HG03571 (cell line): Measurements from ENCODE around the gene TRHDE.
"Not testable (repeated sequence)": the region's sequence is repeated elsewhere in the genome, so short reads cannot be mapped to it uniquely, and the experiment has no call there.

Experiments
- ATAC-seq: cut with Tn5 transposase; IDR thresholded peaks from one replicate; pipeline ENCODE4 v1.9.1; 2021; ENCODE audit not compliant: unreplicated experiment

Gene TRHDE

GRCh38 chr12:72510772-72511171 is 238.6 kb downstream of the TRHDE start:
- ATAC-seq: no peak

- no peak for ATAC-seq
Observed at GRCh38 chr12:72511498-72511897, 239.3 kb downstream of the TRHDE start.

DNA sequence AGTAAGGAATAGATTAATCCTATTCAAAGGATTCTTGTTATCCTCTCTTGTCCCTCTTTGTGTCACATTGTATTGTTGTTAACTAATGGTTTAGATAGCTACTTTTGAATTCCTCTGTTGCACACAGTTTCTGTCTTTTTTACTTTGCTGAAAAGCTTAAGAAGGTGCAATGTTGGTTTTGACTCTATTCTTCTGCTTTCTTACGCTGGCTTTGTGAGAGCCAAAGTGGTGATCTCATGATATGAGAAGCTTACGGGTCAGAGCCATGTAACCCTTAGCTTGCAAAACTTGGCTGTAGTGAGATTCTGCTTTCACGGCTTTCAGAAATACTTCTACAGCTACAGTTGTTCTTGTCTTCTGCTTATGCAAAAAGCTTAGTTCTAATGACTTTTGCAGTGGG is 239.7 kb downstream of the TRHDE start:
- ATAC-seq: no peak

GRCh38 chr12:72520044-72520678 is 248.0 kb downstream of the TRHDE start:
- ATAC-seq: not testable (repeated sequence)

DNA sequence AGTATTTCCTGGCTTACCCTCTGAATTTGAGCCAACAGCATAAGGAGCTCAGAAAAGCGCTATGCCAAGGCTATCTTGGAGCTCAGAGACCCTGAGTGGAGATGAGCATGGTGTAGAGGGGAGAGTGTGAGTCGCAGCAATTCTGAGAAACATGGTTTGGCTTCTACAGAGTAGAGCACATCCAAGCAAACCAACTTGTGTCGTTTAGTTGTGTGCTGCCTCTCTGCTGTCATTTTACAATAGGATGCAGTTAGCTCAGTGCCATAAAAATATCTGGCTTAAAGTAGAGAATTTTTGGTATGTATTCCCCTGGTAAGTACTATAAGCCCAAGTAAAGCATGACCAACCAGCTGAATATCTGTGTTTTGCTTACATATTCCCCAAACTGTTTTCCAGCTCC is 249.2 kb downstream of the TRHDE start:
- ATAC-seq: no peak

- no peak for ATAC-seq
Observed at GRCh38 chr12:72522411-72522810, 250.2 kb downstream of the TRHDE start.

- ATAC-seq: no peak
Observed at GRCh38 chr12:72523754-72524153, 251.6 kb downstream of the TRHDE start.

DNA sequence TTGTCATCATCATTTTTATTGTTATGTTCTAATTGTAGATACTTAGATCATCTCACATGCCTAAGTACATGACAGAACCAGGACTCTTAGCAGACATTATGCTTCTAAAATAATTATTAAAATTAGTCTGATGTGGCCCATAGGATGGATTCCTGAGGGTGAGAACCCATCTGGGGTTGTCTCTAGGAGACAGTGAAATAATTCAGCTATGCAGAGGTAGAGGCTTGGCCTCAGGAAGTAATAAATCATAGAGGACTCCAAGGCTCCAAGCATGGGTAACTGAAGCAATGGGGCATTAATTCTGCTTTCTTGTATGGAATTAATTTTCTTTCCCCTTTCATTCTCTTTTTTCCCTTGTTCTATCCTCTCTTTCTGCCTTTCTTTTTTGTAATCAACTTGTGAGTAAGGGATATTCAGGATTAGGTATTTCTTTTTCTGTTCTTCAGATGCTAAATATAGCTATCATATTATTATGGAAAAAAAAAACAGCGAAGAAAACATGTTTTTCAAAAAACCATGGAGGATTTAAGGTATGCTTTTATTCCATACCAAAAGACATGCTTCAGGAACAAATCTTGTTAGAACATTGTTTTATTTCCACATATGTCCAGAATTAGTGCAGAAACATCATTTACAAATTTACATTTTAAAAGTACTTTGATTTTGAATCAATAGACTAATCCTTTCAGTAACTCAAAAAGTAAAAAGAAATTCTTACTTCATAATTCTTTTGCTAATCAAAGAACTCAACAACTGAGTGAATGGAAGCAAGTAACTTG is 263.2 kb downstream of the TRHDE start:
- no peak for ATAC-seq

GRCh38 chr12:72540811-72541210 is 268.6 kb downstream of the TRHDE start:
- ATAC-seq: no peak

- no peak for ATAC-seq
Observed at GRCh38 chr12:72543777-72544467, 271.8 kb downstream of the TRHDE start.

DNA sequence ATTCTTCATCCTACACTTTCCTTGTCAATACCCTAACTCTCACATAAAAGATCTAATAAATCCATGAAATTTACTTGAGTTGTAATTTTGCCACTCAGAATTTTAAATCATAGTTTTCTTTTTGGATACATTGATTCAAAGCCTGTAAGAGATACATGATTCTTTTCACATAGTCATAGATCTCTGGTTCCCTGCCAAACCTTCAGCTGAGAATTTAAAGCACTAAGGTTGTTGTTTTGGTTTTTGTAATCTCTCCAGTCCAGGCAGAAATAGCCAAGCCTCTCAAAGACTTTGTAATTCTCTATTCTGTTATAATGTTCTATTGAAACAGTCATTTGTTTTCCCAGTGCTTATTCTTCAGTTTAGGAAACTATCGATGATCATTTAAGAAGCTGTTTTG is 273.9 kb downstream of the TRHDE start:
- ATAC-seq: no peak

DNA sequence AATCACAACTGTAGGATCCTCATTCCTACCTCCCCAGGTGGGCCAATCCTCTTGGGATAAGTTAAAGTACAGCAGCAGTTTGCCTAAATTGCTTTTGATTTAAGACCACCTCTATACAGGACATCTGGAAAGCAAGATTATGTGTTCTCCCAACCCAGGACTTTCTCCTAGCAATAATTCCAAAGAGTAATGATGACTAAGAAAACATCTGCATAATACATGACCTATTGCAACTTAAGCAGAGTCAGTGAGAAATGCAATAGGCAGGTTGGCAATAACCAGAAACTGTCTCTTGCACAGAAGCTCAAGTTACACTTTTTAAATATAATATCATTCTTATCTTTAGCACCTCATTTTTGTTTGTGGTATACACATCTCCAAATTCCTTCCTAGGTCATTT is 275.4 kb downstream of the TRHDE start:
- ATAC-seq: no peak

- no peak for ATAC-seq
Observed at GRCh38 chr12:72549184-72549583, 277.0 kb downstream of the TRHDE start.

DNA sequence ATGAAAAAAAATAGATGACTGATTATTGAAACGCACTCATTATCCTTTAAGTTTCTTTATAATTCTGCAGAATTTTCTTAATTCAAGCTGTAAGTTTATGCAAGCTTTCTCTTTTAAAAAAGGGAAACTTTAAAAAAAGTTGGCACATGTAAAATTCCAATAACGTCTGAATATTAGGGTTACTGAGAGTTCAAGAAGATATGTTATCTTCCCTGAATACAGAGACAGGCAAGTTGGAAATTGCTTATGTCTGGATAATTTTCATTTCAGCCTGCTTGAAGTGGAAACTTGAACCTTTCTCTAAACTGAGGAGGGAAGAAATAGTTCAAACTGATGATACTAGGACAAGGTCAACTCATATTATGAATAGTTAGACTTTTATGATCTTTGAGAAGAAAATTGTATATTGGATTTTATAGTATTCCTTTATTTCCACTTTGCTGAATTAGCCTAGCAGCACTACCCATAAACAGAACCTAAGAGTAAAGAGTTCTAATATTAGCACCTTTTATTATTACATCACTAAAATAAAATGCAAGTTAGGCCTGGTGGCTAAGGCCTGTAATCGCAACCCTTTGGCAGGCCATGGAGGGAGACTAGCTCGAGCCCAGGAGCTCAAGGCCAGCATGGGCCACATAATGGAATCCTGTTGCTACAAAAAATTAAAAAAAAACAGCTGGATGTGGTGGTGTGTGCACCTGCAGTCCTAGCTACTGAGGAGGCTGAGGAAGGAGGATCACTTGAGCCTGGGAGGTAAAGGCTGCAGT is 288.0 kb downstream of the TRHDE start:
- ATAC-seq: no peak

- ATAC-seq: no peak
Observed at GRCh38 chr12:72570601-72571000, 298.4 kb downstream of the TRHDE start.

GRCh38 chr12:72574138-72574537 is 302.0 kb downstream of the TRHDE start:
- no peak for ATAC-seq

DNA sequence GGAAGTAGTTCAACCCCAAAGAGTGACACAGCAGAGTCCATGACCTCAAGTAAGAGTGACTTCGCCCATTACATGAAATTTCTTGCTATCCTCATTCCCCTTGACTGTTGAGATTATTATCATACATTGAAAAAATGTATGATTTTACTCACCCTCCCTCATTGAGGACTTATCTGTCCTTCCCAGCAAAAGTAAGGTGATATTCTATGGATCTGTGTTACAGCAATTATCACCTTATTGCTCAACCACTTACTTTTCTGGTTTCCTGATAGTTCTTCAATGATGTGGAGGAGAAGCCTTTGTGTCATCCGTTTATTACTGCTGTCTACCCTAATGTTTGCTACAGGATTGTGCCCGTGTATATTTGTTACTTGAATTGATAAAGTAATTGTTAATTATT is 306.2 kb downstream of the TRHDE start:
- ATAC-seq: no peak

DNA sequence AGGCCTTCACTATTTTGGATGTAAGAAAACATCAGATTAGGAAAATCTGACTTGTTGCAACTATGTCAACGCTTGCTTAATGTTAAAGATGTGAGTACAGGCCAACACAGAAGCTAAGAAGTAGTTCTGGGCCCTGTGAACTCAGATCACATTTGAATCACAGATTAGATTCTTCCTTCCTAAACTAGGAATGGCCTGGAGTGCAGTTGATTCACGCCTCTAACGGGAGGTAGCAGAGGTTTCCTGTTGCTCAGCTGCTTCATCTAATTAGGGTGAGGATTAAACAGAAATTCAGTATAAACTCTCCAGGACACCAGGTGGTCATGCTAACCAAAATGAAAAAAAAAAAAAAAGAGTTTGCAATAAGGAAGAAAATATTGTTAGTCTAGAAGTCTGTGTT is 314.3 kb downstream of the TRHDE start:
- ATAC-seq: no peak

GRCh38 chr12:72602581-72602980 is 330.4 kb downstream of the TRHDE start:
- ATAC-seq: no peak

GRCh38 chr12:72605975-72606374 is 333.8 kb downstream of the TRHDE start:
- ATAC-seq: no peak

GRCh38 chr12:72610342-72610741 is 338.2 kb downstream of the TRHDE start:
- no peak for ATAC-seq
